ENCODE data around the gene GPR183.

The GPR183 gene

DNA sequence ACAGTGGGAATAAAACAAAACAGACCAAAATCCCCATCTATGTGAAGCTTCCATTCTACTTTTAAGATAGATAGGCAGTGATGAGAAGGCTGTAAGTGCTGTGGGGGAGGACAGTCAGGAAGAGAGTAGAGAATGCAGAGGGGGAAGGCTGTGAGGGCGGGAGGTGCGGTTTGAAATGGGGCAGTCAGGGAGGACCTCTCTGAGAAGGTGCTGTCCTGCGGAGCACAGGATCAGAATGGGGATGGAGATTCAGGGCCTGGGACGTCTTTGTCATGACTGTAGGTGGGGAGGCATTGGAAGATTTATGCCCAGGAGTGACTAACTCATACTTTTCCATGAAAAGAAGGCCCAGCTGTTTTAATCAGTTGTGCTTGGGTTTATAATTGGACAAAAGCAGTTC lies 3.9 kb upstream of the GPR183 start:
- peak; percentile 75 for DNase-seq

DNA sequence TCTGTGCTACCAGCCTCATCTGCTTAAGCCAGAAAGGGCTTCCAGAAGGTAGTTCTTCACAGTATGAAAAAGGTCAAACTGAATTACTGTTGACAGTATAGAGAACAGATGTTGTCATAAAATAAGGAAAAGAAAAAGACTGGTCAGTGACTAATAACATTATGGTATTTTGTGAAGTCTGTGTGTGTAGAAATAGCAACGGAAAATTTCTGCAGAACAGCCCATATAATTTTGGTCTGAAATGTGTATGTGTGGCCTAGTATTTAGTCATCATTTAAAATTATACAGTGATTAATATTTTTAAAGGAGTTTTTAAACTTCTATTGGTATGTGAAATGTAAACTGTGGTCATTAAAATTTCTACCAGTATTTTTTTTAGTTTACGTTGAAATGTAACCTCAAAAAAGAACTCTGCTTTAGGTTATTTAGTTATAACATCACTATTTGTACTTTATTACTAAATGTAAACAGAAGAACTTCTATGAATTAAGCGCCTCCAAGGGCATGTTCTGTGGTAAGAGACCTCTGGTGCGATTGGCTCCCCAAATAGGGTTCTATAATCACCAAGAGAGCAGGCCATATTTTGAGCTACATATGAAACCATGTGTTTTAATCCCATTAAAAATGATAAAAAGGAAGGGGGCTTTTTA lies 3.3 kb upstream of the GPR183 start:
- no peak for DNase-seq

DNA sequence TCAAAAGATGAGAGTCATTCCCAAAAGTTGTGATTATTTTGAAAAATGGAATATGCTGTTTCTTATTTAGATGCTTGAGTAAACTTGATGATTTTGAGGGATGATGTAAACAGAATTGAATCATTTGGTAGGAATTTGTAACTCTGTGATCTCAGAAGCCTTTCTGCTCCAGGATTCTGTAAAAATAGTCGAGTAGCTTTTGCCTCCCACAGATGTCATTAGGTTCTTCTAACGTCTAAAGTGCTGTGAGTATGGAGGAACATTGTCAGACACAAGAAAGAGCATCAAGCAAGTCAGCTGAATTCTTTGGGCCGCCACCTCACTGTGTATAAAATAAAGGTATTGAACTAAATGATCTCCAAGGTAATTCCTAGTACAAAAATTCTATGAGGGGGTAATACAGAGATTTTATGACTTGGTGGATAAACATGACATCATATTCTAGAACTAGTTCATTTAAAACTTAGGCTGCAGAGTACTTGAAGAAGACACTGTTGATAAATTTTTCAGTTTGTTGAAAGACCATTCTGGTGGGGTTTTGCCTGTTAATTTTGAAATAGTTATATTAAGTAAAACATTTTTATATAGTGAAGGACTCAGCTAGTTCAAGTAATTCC lies 1.4 kb upstream of the GPR183 start:
- DNase-seq = no peak

DNA sequence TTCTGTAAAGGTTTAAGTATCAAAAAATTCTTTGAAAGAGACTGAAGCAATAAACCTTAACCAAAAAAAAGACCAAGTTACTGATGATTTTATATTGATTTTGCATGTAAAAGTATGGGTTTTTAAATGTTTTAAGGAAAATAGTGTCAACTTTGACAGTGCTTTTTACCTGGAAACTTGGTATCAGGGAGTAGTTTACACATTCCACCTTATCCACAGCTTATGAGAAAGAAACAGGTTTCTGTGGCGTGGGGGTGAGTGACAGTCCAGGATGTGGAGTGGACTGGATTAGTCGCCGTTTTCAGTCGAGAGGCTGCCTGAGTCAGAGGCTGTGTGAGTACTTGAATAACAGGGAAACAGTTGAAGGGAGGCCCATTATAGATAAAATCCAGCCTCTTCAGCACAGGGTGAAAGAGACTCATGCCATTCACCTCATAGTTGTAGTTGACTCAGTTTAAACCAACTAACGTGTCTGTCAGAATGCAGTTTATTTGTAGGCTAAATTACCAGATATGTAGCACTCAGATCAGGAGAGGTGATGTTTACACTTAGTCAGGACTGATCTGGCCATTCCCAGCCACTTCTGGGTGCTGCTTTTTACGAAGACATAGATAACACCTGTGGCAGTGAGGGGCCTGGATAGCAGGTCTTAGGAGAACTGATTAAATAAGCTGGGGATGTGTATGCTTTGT lies 595 bp upstream of the GPR183 start:
- DNase-seq = peak; percentile 89

DNA sequence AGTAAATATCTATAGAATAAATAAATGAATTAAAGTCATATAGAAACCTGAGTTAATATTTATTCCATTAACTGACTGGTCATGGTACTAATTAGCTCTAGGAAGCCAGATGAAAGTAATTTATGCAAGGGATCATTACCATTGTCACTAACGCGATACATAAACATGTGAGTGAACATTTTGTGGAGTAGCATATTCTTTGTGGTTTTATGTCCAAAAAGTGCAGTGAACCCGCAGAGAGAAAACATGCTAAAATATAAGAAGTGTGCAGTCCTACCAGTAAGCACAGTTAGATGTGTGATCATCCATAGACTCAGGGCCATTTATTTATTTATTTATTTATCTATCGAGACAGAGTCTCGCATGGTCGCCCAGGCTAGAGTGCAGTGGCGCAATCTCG lies 1.6 kb downstream of the GPR183 start:
- DNase-seq = no peak

DNA sequence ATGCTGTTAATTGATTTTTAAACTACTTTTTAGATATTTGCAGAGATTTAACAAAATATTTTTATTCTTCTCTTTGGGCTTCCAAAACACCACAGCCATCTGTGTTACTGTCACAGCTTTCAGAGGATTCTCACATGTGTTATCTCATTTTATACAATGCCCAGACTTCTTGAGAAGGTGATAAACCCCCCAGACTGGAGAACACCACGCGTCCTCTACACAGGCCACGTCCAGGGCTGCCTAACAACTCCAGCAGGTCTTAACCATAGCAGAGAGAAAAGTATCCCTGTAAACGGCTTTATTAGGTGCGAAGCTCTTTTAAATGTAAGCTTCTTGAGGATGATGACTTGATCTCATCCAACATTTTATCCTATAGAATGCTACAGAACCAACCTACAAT lies 2.0 kb downstream of the GPR183 start:
- DNase-seq = no peak

DNA sequence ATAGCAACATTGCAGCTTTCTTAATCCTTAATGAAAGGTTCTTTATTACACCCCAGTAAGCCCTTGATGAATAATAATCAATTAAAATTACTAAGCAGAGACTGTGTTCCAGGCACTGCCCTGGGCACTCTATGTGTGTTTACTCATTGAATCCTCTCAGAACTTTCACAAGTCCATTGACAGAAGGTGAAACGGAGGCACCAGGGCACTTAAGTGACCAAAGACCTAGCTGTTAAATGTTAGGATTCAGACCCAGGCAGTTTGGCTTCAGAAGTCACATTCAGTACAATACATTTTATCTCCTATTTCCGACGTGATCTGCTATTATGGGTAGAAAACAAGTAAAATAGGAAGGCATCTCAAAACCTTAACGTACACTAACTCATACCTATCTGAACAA lies 2.7 kb downstream of the GPR183 start:
- no peak for DNase-seq

DNA sequence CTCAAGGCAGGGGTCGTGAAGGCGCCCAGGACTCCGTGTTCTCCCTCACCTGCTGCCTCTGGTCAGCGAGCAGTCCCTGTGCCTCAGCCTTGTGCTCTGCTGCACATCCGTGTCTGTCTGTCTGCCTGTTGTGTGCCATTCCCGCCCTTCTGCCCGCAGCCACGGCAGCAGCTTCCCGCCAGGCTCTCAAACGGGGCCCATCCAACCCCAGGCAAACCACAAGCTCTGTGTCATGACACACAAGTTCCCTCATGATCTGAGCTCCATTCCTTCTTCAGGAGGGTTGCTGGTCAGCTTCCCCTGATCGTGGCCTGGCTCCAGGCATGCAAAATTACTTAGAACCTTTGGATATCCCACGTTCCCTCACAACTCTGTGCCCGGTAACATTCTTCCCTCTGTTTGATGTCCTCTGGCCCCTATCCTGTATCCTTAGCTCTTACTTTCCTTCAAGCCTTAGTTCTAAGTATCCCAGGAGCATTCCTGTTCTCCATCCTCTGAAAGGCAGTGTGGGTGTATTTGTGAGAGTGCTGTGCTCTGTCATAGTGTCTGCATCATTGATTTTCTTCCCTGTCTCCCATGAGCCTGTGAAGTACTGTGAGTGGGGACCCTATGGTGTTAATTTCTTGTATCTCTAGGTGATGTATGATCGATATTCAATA lies 3.2 kb downstream of the GPR183 start:
- DNase-seq = peak; percentile 84

DNA sequence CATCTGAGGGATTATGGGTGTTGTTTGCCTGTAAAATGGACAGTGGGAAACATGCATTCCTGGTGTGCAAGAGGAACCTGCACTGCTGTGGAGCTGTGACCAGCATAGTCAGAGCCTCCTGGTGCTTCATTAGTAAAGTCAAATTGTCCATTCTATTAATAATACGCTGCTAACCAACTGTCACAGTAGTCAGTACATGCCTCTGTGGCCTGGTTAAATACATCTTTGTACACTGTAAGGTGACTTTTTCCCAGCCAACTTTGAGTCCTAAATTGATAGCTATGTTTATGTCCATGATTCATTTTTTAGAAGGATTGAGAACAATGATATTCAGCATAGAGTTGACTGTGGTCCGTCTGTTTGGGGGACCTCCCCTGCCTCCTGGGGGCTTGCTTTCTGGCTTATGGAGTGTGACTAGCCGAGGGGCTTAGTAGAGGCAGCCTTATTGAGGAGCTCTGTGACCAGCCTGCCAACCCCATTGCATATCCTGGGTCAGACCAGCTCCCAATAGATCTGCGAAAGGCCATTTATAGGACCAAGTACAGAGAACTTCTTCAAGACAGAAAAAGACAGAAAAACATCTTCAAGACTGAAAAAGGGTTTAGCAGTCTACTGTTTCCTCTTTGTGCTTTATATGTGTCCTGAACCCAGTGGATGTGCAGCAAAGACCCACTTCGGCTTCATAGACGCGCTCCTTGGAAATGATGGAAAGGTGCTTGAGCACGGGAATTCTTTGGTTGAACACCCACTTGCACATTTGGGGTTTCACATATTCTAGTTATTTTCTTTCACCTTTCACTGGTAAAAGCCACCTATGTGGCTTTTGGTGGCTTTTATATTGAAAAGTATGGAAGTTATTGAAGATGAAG lies 4.3 kb downstream of the GPR183 start:
- DNase-seq = no peak

DNA sequence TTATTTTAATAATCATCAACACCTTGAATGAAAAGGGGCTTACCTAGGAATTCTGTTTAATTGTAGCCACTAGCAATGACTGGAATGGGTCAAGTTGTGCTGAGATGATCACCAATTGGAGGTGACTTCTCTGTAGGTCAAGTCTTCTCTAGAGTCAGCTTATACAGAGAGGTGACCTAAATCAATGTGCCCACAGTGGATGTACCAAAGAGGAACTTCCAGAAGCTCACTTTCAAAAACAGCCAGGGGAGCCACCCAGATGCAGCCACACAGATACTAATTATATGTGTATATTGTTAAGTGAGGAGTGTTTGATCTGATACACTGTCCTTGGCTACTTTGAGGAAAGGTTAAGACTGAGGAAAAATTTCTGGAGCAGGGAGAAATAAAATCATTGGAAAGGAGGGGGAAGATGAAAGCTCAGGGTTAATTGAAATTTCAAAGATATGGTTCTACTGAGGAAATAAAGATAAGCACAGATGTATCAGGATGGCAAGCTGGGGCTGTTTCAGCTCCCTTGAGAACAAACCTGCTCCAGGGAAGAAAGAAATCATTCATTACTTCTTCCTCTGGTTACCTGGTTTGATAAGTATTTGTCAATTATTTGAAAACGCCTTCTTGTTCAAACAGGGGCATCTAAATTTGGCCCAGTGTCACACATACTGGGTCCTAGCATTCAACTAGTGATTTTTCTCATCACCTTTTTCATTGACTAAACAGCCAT lies 5.1 kb downstream of the GPR183 start:
- DNase-seq = no peak

DNA sequence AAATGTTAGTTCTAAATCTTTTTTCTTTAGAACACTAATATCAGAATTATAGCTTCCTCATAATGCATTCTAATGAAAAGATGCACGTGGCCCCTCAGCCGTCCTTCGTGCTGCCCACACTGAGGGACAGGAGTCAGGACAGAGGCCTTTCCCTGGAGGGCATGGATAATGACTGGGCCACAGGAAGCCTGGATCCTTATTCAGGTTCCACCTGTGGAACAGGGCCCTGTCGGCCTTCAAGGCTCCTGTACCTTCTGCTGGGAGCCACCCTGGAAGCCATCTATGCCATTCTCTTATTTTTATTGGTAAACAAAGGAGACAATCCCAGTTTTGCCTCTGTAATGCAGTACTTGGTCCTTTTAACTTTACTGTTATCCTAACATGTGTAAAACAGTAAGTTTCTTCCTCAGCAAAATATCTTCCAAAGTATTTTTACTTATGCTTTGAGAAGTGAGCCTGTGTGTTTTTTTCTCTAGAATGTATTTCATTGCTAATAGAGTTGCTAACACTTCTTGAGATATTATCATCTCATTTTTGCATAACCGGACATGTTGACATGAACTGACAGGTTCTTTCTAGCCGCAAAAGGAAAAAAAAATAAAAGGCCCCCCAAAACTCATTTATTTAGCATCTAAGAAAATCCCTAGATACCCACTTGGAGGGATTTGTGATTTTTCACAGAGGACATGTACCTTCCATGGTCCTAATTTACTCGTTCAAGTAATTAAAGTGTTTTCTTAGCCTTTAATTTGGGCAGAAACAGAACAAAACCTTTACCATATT lies 6.0 kb downstream of the GPR183 start:
- DNase-seq = no peak

DNA sequence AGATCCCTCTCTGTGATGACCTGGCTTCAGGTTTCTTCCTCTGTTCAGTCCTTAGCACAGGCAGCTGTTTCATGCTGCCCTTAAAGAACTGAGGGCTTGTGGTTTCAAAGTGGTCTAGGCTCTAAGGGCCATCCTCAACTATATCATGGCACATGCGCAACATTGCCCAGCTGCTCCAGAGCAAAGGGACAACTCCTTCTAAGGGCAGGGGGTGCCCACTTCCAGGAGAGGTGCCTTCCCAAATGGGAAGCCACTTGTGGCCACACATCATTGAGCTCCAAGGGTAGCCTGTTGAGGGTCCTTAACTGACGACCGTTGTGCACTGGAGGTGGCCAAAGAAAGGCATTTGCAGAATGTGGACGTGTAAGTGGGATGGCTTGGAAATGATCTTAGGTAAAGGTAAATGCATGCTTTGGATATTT lies 7.3 kb downstream of the GPR183 start:
- no peak for DNase-seq

DNA sequence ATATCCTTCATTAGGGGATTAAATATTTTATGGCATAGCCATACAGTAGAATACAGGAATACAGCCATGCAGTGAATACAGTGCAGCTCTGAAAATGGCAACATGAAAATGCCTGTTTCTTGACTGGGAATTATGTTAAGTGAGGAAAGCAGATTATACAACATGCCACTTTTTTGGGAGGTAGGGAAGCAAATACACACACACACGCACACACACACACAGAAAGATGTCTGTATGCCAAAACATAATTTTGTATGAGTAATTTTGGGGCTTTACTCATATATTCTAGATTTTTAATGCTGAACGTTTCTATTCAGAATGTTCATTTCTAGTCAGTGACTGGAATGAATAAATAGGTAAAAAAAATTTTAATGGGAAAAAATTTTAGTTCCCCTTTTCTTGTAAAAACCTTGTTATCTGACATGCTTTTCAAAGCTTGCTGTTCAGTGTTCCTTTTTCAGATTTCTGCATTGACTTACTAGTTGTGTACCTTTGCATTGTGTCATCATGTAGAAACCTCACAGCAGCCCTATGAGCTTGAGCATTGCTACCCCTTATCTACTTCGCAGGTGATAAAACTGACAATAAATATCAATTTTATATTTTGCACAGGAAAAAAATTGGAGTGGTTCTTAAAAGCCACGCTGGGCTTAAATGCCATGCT lies 7.8 kb downstream of the GPR183 start:
- DNase-seq = no peak

DNA sequence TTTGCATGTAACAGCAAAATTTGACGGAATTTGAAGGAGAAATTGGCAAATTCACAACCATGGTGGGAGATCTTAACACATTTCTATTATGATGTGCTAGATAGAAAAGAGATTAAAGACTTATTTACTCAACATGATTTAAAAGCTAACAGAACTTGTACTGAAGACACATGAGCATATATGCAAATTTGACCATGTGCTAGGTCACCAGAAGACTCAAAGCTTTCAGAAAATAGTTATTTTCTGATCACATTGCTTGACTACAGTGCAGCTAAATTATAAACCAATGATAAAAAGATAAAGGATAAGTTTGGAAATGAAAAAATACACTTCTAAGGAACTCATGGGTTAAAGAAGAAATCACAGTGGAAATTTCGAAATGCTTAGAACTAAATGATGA lies 9.1 kb downstream of the GPR183 start:
- DNase-seq = no peak

DNA sequence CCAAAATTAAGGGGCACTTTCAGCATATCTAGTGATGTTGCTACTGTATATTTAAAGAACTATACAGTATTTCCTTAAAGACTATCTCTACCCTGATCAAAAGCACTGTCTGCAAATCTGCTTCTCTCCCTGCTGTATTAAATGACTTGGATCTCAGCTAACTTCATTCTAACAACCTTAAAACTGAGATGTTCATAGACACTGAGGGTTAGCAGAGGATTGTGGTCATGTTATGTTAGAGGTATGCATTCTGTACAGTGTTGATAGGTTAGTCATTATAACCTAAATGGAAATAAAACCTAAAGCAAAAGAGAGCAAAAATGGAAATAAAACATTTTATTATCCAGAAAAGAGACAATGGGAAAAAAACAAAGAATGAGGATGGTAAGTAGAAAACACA lies 9.9 kb downstream of the GPR183 start:
- no peak for DNase-seq

DNA sequence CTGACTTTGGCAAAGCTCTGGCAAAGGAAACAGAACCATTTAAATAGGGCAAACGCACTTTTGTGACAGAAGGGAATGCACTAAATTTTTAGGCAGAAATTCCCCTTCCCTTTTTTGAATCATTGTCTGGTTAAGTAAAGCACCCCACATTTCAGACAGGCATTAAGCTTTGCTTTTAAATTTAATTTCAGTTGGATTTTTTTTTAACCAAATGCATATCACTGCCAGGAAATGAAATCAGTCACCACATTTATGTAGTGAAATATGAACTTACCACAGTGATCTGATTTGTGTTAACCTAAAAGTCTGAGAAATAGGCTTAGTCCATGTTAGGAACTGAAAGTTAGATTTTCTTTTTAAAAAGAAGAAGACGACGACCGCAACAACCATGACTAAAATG lies 10.8 kb downstream of the GPR183 start:
- no peak for DNase-seq

DNA sequence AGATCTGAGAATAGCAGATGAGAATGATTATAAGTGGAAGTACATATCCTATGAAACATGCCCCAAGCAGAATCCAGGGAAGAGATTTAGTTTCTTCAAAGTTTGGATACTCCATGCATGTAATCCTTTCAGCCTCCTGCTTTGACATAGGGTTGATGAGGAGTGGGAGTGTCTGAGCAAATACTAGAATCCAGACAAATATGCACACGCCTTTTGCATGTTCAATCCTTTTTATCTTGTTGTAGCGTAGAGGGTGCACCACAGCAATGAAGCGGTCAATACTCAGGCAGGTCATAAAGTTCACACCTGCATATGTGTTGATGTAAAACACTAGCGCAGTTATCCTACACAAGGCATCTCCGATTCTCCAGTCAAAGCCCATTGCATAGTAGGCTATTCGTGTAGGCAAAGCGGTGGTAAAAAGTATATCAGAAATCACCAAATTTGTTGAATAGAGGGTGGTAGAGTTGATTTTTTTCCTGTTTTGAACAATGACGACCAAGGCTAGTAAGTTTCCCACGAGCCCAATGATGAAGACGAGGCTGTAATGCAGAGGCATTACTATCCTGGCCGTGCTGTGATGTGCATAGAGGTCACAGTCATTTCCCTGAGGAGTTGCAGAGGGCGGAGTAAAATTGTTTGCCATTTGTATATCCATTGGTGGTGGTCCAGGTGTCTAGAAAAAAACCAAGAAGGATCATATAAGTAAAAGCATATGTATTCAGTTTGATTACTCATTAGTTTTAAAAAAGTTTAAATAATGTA lies 11.5 kb downstream of the GPR183 start:
- DNase-seq = no peak

DNA sequence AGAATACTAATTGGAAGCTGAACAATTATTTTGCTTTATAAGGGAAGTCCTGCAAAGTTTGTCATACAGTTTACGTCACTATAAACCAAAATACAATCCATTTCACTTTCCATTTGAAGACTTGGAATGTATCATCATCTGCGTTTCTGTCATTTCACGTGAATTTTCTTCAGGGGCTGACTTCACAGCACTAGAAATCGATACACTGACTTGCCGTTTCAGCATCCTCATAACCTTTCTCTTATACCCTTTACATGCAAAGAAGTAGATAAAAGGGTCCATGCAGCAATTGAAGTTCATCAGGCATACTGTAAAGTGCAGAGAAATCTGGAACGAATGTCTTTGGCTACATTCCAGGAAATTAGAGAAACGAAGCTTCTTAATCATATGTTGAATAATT lies 12.2 kb downstream of the GPR183 start:
- DNase-seq = no peak

DNA sequence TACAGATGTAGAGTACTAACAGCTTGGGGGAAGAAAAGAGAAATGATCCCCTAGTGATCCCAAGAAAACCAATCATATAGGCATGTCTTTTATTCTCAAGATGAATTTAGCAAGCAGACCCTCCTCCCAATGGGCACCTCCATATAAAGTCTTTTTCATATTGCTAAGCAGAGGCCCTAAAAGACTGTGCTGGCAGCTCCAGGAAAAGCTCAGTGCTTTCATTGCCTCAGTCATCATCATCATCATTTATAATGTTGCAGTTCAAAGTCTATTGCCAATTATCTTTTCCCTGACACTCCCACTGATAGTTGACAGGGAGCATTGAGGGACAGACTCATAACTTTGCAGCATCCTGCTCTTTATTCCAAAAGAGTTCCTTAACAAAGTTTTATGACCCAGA lies 13.0 kb downstream of the GPR183 start:
- no peak for DNase-seq

DNA sequence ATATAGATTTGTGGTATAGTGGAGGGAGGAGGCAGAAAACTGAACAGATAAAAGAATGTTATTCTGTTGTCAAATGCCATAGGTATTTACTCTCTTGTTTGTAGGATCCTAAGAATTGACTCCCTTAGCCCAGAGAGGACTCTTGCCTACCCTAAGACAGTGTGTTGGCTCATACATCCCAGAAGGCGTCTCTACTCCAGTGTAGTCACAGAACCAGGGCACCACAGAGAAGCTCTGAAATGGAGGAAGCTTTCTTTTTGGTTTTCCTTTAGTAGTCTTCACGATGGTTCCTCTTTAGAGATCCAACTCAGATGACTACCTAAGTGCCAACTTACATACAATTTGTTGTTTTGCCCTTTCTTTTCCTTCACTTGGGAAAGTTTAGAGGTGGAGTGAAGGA lies 14.0 kb downstream of the GPR183 start:
- DNase-seq = no peak
